ENCODE data around the gene AP5B1.

DNA sequence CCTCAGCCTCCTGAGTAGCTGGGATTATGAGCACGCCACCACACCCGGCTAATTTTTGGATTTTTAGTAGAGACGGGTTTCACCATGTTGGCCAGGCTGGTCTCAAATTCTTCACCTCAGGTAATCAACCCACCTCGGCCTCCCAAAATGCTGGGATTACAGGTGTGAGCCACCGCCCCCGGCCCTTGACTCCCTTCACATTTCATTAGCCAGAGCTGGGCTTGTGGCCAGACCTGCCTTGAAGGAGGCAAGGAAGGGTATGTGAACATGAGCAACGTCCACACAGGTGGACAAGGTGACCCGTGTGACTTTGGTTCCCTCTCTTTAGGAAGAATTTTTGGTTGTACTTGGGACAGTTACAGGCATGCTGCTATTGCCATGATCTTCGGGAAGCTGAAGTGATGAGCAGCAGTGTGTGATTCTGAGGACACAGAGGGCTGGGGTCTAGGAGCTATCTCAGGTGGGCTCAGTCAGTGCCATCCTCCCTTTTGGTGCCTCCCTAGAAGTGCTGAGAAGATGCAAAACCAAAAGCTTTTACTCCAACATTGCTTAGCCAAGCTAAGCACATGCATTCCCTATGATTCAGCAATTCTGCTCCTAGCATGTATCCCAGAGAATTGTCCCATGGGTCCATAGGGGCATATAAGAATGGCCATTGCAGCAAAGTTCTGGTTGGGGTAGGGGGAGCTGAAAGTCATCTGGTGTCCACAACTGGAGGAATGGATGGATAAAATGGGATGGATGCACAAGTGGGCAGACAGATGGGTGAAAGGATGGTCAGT is 6.1 kb downstream of the AP5B1 start:
- TF ChIP-seq CTCF (conservative IDR thresholded peaks at IDR 0.05; ENCODE audit: low read depth, low read length) (no peak), EZH2phosphoT487 (IDR thresholded peaks at IDR 0.05; ENCODE audit: borderline replicate concordance, low read length) (no peak), EZH2 (IDR thresholded peaks at IDR 0.05; ENCODE audit: low read length, unreplicated experiment) (no peak)
